ENCODE data around the gene TMEM163. TPM values are rescaled to one million over a fixed set of nuclear protein-coding genes. Genes with fewer than 3 reads are reported as not detected.

The TMEM163 gene
- 0.40 and 1.1 TPM in 2 replicates for total RNA-seq
- 0.81 and 1.1 TPM in 2 replicates for polyA plus RNA-seq

DNA sequence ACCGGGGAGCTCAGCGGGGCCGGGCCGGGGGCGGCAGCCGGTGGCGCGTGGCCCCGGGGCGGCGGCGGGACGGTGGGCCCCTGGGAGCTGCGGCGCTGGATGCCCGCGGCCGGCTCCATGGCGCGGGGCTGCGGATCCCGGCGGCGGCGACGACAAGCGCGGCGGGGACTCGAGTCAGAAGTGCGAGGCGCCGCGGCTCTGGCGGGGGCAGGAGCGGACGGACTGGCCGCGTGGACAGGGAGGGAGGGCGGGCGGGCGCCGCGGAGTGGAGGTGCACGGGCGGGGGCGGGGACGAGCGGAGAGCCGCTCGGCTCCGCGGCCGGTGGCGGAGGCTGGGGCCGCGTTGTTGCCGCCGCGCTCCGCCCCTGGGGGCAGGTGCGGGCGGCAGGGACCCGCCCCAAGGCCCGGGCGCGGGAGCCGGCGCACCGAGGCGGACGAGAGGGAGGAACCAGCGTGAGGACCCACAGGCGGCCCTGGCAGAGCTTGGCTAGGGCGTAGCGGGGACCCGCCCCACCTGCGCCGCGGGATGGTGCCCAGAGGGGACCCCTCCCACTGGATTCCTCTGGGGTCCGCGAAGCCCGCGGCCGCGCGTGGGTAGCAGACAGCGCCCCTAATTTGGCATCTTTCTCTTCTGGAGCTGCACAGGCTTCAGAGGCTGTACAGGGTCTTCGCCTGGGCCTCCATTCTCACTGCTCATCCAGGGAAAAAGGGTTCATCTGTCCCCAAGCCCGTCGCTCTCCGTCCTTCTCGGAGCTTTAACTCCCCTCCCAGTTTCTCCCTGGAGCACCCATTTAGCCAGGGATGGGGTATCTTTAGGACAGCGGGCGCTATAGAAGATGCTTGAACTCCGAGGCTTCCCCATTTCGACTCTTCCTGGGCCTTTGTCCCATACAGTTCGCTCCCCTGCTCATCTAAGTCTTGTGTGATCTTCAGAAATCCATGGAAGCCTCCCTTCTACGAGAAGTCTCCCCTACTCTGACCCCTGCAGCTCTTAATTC, at the start of gene TMEM163:
TSS of gene TMEM163 (minus strand) at position 184 of the 998 bp plus-strand sequence.
- Histone ChIP-seq H3K27me3 (peaks cover 79% of the 10 kb centered on the region), H3K27ac (no peak within 1 kb of the TSS), H2AFZ (peak within 1 kb of the TSS; percentile 89)

DNA sequence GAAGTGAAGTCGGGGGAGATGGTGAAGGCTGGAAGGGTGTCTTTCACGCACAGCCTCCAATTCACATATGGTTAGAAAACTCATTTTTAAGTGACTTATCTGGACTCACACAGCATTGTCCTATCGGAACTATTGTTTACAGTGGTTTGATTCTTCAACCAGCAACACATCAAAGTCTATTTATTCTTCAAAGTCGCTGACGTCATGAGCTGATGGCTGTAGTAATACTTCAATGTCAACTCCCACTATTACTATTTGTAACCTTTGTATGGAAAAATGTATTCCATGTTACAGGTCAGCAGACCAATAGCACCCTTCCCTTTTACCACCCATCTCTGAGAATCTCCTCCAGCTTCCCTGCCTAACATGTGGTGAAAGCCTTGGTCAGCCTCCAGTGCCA, 47.8 kb upstream of the TMEM163 start:
- Histone ChIP-seq H3K4me2 (no peak overlapping the region), H3K9me2 (replicated peaks; ENCODE audit: insufficient read depth) (no peaks in the 10 kb centered on the region), H2AFZ (no peak overlapping the region), H3K4me1 (ENCODE audit: insufficient read depth) (no peaks in the 10 kb centered on the region), H3K4me3 (no peak overlapping the region), H3K27me3 (no peaks in the 10 kb centered on the region), H3K9me3 (ENCODE audit: low read depth) (no peaks in the 10 kb centered on the region), H3K79me2 (no peaks in the 10 kb centered on the region), H3K36me3 (replicated peaks; ENCODE audit: insufficient read depth, low read depth) (no peaks in the 10 kb centered on the region), H4K20me1 (ENCODE audit: insufficient read depth, poor library complexity, severe bottlenecking) (no peaks in the 10 kb centered on the region), H3K27ac (no peak overlapping the region)
- TF ChIP-seq, protein P1, sequence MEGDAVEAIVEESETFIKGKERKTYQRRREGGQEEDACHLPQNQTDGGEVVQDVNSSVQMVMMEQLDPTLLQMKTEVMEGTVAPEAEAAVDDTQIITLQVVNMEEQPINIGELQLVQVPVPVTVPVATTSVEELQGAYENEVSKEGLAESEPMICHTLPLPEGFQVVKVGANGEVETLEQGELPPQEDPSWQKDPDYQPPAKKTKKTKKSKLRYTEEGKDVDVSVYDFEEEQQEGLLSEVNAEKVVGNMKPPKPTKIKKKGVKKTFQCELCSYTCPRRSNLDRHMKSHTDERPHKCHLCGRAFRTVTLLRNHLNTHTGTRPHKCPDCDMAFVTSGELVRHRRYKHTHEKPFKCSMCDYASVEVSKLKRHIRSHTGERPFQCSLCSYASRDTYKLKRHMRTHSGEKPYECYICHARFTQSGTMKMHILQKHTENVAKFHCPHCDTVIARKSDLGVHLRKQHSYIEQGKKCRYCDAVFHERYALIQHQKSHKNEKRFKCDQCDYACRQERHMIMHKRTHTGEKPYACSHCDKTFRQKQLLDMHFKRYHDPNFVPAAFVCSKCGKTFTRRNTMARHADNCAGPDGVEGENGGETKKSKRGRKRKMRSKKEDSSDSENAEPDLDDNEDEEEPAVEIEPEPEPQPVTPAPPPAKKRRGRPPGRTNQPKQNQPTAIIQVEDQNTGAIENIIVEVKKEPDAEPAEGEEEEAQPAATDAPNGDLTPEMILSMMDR (IDR thresholded peaks at IDR 0.05; ENCODE audit: poor library complexity) = no peak
- no peak for TF ChIP-seq EZH2phosphoT487 (IDR thresholded peaks at IDR 0.05; ENCODE audit: low read depth, severe bottlenecking, unreplicated experiment)
- no peak for TF ChIP-seq EZH2 (IDR thresholded peaks at IDR 0.05; ENCODE audit: borderline replicate concordance)
- 86% methylated on average over 5 of the region's 5 CpGs for WGBS (ENCODE audit: low lambda C conversion rate, missing lambda C conversion rate)
- no peak for DNase-seq (ENCODE audit: low spot score)

More for the DNA sequence above, at the start of gene TMEM163:
- Histone ChIP-seq H3K9me2 (replicated peaks; ENCODE audit: insufficient read depth) (no peaks in the 10 kb centered on the region), H3K4me3 (peak within 1 kb of the TSS; percentile 29), H4K20me1 (ENCODE audit: insufficient read depth, poor library complexity, severe bottlenecking) (no peaks in the 10 kb centered on the region), H3K4me1 (ENCODE audit: insufficient read depth) (no peaks in the 10 kb centered on the region), H3K9me3 (ENCODE audit: low read depth) (no peaks in the 10 kb centered on the region), H3K79me2 (no peaks in the 10 kb centered on the region), H3K36me3 (replicated peaks; ENCODE audit: insufficient read depth, low read depth) (no peaks in the 10 kb centered on the region), H3K4me2 (peak within 1 kb of the TSS; percentile 96)
- 16% methylated on average over 34 of the region's 99 CpGs for WGBS (ENCODE audit: low lambda C conversion rate, missing lambda C conversion rate)
- peak; percentile 44 for DNase-seq (ENCODE audit: low spot score)
- TF ChIP-seq EZH2 (IDR thresholded peaks at IDR 0.05; ENCODE audit: borderline replicate concordance) (peak; percentile 39), EZH2phosphoT487 (IDR thresholded peaks at IDR 0.05; ENCODE audit: low read depth, severe bottlenecking, unreplicated experiment) (peak; percentile 55)
- TF ChIP-seq, protein P1 (IDR thresholded peaks at IDR 0.05; ENCODE audit: poor library complexity) = no peak

DNA sequence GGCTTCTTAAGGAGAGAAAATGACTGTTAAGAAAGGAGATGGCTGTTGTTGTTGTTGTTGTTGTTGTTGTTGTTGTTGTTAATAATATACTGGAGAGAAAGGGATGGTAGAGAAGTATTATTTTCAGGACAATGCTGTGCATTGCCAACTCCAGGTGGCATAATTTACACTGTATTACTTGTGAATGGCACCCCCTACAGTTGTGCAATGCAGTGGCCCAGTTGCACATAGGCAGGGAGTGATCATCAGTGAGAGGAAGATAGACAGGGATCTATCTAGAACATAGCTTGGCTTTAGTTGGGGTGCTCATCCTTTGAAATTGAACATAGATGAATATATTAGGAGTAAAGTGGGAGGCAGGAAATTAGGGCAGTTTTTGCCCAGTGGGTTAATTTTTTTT, 47.2 kb upstream of the TMEM163 start:
- H3K4me2 ChIP-seq = no peak overlapping the region
- H3K4me3 ChIP-seq = no peak overlapping the region
- DNase-seq (ENCODE audit: low spot score) = no peak
- no peaks in the 10 kb centered on the region for H3K79me2 ChIP-seq
- TF ChIP-seq EZH2phosphoT487 (IDR thresholded peaks at IDR 0.05; ENCODE audit: low read depth, severe bottlenecking, unreplicated experiment) = no peak
- TF ChIP-seq, protein P1 (IDR thresholded peaks at IDR 0.05; ENCODE audit: poor library complexity) = no peak
- TF ChIP-seq EZH2 (IDR thresholded peaks at IDR 0.05; ENCODE audit: borderline replicate concordance) = no peak
- H3K27me3 ChIP-seq = no peaks in the 10 kb centered on the region
- H2AFZ ChIP-seq = no peak overlapping the region
- no peaks in the 10 kb centered on the region for H3K9me3 ChIP-seq (ENCODE audit: low read depth)
- no peaks in the 10 kb centered on the region for H3K36me3 ChIP-seq (replicated peaks; ENCODE audit: insufficient read depth, low read depth)
- no peaks in the 10 kb centered on the region for H3K4me1 ChIP-seq (ENCODE audit: insufficient read depth)
- no peaks in the 10 kb centered on the region for H4K20me1 ChIP-seq (ENCODE audit: insufficient read depth, poor library complexity, severe bottlenecking)
- no peak overlapping the region for H3K27ac ChIP-seq
- no peaks in the 10 kb centered on the region for H3K9me2 ChIP-seq (replicated peaks; ENCODE audit: insufficient read depth)

Measured in hepatocyte (in vitro differentiated cells).